ENCODE measurements around the gene ANKRD9. TPM values are rescaled to one million over a fixed set of nuclear protein-coding genes. Genes with fewer than 3 reads are reported as not detected.

The ANKRD9 gene
- total and polyA plus RNA-seq, 2 of the 13 experiments (the other 11 are each of a cell fraction or from before 2014, with no cell fraction given): 10.0 to 15.0 TPM

DNA sequence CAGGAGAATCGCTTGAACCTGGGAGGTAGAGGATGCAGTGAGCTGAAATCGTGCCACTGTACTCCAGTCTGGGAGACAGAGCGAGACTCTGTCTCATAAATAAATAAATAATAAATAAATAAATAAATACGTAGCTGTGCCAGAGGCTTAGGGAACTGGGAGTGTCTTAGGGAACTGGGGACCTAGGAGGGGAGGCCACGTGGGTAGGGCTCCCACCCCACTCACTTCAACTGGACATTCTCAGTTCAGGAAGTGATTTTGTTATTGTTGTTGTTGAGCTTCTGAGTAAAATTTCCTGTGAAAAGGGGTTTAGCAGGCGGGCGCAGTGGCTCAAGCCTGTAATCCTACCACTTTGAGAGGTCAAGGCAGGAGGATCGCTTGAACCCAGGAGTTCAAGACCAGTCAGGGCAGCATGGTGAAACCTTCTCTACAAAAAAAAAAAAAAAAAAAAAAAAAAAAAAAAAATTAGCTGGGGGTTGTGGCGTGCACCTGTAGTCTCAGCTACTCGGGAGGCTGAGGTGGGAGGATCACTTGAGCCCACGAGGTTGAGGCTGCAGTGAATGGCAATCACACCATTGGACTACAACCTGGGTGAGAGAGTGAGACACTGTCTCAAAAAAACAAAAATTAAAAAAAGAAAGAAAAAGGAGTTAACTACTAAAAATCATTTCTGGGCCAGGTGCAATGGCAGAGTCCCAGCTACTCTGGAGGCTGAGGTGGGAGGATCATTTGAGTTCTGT lies 19.0 kb upstream of the ANKRD9 start:
- BruUV-seq (replicated peaks): no TSS peak
- DNase-seq (ENCODE audit: low spot score) (no peak), FAIRE-seq (no peak), ATAC-seq (no peak)
- Histone ChIP-seq H3K79me2 (ENCODE audit: insufficient read depth, low read length) (no peaks in the 10 kb centered on the region), H3K9ac (ENCODE audit: insufficient read depth, low read depth, low read length) (no peak overlapping the region), H3K27me3 (ENCODE audit: control insufficient read depth in 1 of 2, insufficient read depth in 2 of 2, low read length in 2 of 2) (no peaks in the 10 kb centered on the region; a peak in 1 of 5 replicates), H3K4me3 (replicated peaks in 1 of 3; ENCODE audit: insufficient read depth in 1 of 3, low read depth in 2 of 3, low read length in 3 of 3) (no peak overlapping the region), H2AFZ (ENCODE audit: low read length) (no peak overlapping the region), H3K36me3 (replicated peaks in 1 of 2; ENCODE audit: control insufficient read depth in 1 of 2, insufficient read depth in 2 of 2, low read length in 2 of 2) (no peaks in the 10 kb centered on the region), H3K27ac (ENCODE audit: extremely low read length, insufficient read depth, low read length) (no peak overlapping the region), H4K20me1 (ENCODE audit: insufficient read depth, low read length) (no peaks in the 10 kb centered on the region), H3K9me3 (ENCODE audit: low read length) (no peaks in the 10 kb centered on the region), H3K4me1 (ENCODE audit: insufficient read depth, low read length) (peaks cover 52% of the 10 kb centered on the region), H3K4me2 (ENCODE audit: low read depth, low read length) (no peak overlapping the region)
- ChIA-PET POLR2A (interaction anchor here (3.5 kb wide), 1 partner anchor 11 kb away, joined by 22 read pairs; no protein-coding TSS in a partner anchor), CTCF (ENCODE audit: low intra/inter-chr PET ratio, low total read pairs) (no interaction called here)
- intact Hi-C loops (cut with micrococcal nuclease; ENCODE audit: unreplicated experiment): no loop called here
- in situ Hi-C loops (cut with HindIII; ENCODE audit: extremely low pct_ligation_motif_present, low pct_unique_long_range_greater_than_20kb): no loop called here
- TF ChIP-seq NFYC (CRISPR knock-in tag; IDR thresholded peaks at IDR 0.05) (no peak), NONO (IDR thresholded peaks at IDR 0.05) (no peak), NONO (CRISPR knock-in tag; conservative IDR thresholded peaks at IDR 0.05) (no peak), ZNF776 (CRISPR knock-in tag; IDR thresholded peaks at IDR 0.05) (no peak)
- TF ChIP-seq, protein P1, sequence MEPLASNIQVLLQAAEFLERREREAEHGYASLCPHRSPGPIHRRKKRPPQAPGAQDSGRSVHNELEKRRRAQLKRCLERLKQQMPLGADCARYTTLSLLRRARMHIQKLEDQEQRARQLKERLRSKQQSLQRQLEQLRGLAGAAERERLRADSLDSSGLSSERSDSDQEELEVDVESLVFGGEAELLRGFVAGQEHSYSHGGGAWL (CRISPR knock-in tag; IDR thresholded peaks at IDR 0.05): no peak
- TF ChIP-seq, protein P2, sequence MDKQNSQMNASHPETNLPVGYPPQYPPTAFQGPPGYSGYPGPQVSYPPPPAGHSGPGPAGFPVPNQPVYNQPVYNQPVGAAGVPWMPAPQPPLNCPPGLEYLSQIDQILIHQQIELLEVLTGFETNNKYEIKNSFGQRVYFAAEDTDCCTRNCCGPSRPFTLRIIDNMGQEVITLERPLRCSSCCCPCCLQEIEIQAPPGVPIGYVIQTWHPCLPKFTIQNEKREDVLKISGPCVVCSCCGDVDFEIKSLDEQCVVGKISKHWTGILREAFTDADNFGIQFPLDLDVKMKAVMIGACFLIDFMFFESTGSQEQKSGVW (CRISPR knock-in tag; IDR thresholded peaks at IDR 0.05; ENCODE audit: borderline replicate concordance): no peak
- TF ChIP-seq, protein P3, sequence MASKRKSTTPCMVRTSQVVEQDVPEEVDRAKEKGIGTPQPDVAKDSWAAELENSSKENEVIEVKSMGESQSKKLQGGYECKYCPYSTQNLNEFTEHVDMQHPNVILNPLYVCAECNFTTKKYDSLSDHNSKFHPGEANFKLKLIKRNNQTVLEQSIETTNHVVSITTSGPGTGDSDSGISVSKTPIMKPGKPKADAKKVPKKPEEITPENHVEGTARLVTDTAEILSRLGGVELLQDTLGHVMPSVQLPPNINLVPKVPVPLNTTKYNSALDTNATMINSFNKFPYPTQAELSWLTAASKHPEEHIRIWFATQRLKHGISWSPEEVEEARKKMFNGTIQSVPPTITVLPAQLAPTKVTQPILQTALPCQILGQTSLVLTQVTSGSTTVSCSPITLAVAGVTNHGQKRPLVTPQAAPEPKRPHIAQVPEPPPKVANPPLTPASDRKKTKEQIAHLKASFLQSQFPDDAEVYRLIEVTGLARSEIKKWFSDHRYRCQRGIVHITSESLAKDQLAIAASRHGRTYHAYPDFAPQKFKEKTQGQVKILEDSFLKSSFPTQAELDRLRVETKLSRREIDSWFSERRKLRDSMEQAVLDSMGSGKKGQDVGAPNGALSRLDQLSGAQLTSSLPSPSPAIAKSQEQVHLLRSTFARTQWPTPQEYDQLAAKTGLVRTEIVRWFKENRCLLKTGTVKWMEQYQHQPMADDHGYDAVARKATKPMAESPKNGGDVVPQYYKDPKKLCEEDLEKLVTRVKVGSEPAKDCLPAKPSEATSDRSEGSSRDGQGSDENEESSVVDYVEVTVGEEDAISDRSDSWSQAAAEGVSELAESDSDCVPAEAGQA (IDR thresholded peaks at IDR 0.05; ENCODE audit: low read depth): no peak
- TF ChIP-seq, protein P3 (CRISPR knock-in tag; IDR thresholded peaks at IDR 0.05; ENCODE audit: borderline replicate concordance): no peak
- TF ChIP-seq, protein P4, sequence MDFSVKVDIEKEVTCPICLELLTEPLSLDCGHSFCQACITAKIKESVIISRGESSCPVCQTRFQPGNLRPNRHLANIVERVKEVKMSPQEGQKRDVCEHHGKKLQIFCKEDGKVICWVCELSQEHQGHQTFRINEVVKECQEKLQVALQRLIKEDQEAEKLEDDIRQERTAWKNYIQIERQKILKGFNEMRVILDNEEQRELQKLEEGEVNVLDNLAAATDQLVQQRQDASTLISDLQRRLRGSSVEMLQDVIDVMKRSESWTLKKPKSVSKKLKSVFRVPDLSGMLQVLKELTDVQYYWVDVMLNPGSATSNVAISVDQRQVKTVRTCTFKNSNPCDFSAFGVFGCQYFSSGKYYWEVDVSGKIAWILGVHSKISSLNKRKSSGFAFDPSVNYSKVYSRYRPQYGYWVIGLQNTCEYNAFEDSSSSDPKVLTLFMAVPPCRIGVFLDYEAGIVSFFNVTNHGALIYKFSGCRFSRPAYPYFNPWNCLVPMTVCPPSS (IDR thresholded peaks at IDR 0.05): no peak
- 74% methylated on average over 11 of the region's 11 CpGs for WGBS (ENCODE audit: low lambda C conversion rate)
